Ammon's horn (tissue), 1 donor: ENCODE results near the gene CYP2S1.

Experiments
- DNase-seq: peaks from one replicate; pipeline ENCODE4 v3.0.0-alpha.2; 2016; ENCODE audit warnings: low spot score

Gene CYP2S1

DNA sequence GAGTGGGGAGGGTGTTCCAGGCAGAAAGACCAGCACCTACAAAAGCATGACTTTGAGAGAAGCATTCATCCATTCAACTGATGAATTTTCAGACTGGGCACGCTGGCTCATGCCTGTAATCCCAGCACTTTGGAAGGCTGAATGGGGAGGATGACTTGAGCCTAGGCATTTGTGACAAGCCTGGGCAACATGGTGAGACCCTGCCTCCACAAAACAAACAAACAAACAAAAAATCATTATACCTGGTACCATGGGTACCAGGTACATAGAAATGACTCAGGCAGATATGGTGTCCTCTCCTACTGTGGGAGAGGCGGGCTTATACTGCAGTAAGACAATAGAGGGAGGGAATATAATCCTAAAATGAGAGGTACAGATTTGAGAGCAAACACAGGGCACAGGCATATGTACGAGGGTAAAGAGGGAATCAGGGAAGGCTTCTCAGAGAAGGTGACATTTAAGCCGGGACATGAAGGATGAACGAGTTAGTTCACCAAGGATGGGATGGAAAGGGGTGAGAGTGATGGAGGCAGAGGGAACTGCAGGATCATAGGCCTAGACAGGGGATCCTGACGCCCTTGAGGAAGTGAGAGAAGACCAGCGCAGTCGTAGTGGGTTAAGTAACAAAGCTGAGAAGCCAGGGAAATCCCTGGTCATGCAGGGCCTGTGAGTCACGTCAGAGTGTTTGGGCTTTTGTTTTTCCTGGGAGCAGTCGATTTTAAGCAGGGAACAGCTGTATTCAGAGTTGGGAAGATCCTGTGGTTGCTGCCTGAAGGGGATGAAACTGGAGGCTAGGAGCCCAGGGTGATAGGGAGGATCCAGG is 2.9 kb downstream of the CYP2S1 start:
- DNase-seq, result no peak

DNA sequence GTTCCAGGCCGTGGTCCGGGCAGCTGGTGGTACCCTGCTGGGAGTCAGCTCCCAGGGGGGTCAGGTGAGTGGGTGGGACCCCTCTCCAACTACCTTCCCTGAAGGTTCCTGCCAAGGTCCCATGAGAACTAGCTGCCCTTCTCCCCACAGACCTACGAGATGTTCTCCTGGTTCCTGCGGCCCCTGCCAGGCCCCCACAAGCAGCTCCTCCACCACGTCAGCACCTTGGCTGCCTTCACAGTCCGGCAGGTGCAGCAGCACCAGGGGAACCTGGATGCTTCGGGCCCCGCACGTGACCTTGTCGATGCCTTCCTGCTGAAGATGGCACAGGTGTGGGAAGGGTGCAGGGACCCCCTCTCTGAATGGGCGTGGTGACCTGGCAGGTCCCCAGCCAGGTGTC is 5.5 kb downstream of the CYP2S1 start:
- no peak for DNase-seq

DNA sequence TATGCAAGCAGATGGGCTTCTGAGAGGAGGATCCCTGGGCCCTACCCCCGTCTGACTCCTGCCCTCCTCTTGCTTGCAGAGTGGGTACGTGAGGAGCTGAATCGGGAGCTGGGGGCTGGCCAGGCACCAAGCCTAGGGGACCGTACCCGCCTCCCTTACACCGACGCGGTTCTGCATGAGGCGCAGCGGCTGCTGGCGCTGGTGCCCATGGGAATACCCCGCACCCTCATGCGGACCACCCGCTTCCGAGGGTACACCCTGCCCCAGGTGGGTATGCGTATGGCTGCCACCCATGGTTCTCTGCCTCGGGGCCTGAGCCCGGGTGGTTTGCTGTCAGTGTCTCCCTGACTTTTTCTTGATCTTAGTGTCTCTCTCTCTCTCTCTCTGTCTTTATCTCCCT is 10.4 kb downstream of the CYP2S1 start:
- DNase-seq, result no peak

DNA sequence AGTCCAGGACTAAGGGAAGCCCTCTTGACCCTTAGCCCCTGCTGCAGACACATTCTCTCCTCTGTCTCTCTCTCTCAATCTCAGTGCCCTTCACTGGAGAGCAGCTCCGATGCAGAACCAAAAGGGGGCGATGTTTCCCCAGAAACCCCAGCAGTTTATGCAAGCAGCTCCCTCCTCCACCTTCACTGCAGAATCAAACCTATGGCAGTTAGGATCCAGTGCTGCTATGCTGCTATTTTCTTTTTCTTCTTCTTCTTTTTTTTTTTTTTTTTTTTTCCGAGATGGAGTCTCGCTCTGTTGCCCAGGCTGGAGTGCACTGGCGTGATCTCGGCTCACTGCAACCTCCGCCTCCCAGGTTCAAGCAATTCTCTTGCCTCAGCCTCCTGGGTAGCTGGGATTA is 11.3 kb downstream of the CYP2S1 start:
- DNase-seq, result peak; percentile 91

DNA sequence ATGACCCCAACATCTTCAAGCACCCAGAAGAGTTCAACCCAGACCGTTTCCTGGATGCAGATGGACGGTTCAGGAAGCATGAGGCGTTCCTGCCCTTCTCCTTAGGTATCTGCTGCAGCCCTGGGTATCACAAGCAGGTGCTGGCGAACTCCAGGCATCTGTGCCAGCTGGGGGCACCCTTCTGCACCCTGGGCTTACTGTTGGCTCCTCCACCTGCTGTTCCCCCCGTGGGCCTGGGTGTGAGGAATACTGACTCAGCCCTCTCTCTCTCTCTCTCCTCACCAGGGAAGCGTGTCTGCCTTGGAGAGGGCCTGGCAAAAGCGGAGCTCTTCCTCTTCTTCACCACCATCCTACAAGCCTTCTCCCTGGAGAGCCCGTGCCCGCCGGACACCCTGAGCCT is 13.0 kb downstream of the CYP2S1 start:
- no peak for DNase-seq

DNA sequence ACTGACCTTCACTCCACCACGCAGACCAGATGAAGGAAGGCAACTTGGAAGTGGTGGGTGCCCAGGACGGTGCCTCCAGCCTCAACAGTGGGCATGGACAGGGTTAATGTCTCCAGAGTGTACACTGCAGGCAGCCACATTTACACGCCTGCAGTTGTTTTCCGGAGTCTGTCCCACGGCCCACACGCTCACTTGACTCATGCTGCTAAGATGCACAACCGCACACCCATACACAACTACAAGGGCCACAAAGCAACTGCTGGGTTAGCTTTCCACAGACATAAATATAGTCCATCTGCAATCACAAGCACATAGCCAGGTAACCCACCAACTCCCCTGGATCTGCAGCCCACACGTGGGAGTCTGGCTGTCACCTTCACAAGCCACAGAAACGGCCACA is 13.4 kb downstream of the CYP2S1 start:
- DNase-seq, result no peak

DNA sequence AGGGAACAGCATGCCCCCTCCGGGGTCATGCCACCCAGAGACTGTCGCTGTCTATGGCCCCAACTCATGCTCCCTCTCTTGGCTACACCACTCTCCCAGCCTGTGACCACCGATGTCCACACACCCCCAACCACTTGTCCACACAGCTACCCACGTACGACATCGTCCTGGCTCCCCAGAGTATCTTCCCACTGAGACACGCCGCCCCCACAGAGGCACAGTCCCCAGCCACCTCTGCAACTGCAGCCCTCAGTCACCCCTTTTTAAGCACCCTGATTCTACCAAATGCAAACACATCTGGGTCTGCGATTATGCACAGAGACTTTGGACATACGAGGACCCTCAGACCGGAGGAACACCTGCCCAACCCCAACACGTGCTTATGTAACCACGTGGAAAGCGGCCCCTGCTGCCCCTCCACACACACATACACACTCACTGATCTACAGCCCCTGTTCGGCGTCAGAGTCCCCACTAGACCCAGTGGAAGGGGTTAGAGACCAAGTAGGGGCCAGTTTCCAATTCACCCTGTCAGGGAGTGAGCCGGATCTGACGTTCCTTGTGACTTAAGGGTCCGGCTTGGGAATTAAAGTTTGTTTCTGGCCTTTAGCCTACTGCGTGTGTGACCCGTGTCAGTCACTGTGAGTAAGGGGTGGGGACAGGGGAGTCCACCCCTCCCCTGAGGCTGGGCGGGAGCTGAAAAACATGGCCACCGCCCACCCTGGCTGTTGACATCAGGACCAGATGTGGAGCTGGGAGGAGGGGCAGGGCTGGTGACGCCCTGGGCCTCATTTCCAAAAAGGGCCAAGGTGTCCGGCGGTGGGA is 14.1 kb downstream of the CYP2S1 start:
- DNase-seq, result no peak

DNA sequence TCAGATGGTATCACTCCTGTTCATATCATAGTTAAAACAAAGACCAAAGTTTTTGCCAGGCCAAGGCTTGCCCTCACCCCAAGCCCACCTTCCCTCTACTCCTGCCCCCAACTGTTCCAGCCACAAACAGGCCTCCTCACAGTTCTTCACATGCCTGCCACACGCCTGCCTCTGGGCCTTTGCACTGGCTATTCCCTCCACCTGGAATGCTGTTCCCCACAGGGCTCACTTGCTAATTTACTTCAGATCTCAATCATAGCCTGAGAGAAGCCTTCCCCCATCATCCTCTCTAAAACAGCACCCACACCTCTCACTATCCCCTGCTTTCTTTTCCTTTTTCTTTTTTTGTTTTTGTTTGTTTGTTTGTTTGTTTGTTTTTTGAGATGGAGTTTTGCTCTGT is 21.1 kb downstream of the CYP2S1 start:
- DNase-seq, result no peak

DNA sequence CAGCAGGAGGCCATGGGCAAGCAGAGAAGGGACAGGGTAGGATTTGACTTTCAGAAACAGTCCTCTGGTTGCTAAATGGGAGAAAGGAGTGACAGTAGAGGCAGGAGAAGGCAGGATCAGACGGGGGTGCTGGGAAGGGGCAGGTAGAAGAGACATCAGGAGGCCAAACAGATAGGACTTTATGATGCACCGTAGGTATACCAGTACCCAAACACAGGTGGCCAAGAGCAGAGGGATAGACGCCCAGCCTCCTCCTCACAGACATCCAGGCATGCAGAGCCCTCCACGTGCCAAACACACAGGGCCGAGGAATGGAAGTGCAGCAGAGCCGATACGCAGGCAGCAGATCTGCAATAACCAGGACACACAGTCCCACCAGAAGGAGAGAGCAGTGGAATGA is 24.7 kb downstream of the CYP2S1 start:
- no peak for DNase-seq

DNA sequence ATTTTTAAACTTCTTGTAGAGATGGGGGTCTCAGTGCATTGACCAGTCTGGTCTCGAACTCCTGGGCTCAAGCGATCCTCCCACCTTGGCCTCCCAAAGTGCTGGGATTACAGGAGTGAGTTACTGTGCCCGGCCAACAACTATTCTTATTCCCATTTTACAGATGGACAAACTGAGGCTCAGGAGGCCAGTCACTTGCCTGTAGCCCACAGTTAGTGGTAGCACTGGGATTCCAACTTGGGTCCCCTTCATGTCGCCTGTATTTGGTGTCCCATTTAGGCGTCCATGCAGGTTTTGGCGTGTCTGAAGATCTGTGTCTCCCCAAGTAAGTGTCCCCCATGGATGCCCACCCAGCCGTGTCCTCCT is 25.2 kb downstream of the CYP2S1 start:
- no peak for DNase-seq

DNA sequence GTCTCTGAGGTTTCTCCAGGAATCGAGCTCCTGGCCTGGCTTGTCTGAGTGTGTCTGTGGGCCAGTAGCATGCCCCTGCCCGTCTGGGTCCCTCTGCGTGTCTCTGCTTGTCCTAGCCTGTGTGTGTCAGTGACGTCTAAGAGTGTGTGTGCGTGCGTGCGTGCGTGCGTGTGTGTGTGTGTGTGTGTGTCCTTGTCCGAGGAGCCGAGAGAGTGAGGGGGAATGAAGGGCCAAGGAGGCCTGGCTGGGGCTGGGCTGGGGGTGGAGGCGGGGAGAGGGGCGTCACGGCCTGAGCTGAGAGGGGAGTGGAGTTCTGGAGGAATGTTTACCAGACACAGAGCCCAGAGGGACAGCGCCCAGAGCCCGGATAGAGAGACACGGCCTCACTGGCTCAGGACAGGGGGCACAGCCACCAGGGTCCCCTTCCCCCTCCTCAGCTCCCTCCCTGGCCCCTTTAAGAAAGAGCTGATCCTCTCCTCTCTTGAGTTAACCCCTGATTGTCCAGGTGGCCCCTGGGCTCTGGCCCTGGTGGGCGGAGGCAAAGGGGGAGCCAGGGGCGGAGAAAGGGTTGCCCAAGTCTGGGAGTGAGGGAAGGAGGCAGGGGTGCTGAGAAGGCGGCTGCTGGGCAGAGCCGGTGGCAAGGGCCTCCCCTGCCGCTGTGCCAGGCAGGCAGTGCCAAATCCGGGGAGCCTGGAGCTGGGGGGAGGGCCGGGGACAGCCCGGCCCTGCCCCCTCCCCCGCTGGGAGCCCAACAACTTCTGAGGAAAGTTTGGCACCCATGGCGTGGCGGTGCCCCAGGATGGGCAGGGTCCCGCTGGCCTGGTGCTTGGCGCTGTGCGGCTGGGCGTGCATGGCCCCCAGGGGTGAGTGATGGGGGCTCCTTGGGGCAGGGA is 25.8 kb downstream of the CYP2S1 start, which contains the start of gene AXL:
TSS of gene AXL (plus strand) at position 609 of the 893 bp plus-strand sequence. CDS start at position 779, 170 bp downstream.
- DNase-seq, result peak; percentile 74

DNA sequence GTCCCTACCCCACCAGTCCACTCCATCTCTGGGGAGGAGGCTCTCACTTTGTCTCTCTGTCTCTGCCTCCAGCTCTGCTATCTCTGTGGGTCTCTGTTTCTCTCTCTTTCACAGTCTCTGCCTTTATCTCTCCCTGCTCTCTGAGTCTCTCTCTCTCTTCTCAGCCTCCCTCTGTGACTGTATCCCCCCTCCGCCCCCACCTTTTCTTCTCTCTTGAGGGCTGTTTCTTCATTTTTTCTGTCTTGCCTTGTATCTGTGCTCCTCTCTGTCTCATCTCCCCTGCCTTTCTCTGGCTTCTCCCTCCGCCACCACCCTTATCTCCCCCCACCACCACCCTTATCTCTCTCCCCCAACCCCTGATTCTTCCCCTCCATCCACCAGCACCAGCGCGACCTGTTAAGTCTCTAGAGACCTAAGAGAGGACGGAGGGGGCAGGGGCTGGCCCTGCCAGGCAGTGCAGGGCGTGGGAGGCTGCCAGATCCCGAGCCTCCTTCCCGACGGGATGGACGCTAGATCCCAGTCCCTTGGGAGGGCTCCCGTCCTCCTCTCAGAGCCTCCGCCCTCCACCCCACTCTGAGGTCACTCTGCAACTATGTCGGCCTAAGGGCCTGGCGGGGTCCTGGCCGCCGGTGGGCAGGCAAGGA is 27.0 kb downstream of the CYP2S1 start:
- DNase-seq, result no peak

DNA sequence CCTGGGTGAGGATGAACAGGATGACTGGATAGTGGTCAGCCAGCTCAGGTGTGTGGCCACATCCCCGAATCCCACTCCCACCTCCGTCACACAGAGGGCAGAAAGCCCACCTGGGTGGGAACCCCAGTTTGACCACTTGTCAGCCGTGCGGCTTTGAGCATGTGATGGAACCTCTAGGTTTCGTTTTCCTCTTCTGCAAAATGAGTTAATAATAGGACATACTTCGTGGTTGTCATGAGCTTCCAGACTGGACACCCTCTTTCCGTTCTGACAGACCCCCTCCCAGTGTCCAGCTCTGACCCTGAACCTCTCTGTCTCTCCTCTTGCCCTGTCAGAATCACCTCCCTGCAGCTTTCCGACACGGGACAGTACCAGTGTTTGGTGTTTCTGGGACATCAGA is 27.8 kb downstream of the CYP2S1 start:
- no peak for DNase-seq

DNA sequence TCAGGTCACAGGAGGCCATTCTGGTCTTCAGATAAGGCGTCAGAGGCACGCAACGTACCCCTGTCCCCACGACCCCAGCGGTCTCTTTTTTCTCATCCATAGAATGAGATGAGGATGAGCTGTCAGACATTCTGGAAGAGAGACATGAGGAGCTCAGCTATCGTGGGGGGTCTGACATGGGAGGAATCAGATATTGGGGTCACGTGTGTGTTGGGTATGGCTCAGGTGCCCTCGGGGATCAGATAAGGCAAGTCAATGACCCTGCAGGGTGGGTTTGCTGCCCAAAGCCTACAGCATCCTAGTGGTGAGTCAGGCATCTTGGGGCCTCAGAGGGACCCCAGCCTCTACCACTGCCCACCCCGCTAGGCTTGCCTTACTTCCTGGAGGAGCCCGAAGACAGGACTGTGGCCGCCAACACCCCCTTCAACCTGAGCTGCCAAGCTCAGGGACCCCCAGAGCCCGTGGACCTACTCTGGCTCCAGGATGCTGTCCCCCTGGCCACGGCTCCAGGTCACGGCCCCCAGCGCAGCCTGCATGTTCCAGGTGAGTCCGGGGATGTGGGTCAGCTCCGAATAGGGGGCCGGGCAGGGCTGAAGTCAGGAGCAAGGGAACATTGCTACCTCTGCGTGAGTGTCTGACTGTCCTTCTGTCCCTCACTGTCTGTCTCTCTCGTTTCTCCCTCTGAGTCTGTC is 28.6 kb downstream of the CYP2S1 start:
- DNase-seq, result no peak

DNA sequence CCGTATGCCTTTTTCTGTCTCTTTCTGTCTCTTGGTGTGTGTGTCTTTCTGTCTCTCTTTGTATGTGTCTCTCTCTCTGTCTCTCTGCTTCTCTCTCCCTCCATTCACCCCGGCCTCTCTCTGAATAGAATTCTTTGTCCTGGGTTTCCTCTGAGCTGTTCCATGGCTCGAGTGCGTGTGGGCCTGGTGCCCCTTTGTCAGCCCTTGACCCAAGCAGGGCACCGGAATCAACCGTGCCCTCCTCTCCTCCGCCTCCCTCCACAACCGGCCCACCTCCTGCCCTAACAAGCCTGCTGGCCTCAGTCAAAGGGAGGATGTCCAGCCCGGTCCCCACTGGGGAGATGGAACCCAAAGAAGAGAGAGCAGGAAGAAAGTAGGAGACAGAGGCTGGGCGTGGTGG is 29.2 kb downstream of the CYP2S1 start:
- DNase-seq, result no peak

DNA sequence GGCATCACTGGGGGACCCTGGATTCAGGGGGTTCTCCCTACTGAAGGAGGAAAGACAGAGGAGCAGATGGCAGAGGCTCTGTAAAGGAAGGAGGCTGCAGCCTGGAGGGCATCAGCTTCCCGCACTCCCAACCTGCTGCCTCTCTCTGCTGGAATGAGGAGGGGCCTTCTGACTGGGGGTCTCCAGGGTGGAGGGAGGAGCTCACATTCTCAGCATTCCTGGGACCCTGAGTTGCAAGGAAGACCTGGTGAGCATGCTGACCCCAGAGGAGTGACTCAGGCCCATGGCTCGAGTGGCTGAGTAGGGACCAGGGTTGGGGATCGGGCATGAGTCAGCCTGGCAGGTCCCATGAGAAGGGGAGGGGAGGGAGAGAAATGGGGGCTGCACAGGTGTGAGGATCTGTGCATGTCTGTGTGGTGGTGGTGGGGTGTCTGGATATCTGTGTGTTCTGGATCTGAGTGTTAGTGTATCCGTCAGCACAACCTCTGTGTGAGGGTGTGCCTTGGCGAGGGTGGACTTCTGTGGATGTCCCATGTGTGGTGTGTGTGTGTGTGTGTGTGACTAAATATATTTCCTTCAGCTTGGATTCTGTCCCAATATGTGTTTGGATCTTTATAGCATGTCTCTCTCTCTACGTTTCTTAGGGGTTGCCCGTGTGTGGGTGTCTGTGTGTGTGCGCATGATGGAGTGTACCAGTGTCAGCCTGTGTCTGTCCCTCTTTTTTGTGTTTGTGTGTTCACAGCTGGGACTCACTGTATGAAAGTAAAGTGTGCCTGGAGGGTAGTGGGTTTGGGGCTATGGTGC is 30.6 kb downstream of the CYP2S1 start:
- DNase-seq, result no peak

DNA sequence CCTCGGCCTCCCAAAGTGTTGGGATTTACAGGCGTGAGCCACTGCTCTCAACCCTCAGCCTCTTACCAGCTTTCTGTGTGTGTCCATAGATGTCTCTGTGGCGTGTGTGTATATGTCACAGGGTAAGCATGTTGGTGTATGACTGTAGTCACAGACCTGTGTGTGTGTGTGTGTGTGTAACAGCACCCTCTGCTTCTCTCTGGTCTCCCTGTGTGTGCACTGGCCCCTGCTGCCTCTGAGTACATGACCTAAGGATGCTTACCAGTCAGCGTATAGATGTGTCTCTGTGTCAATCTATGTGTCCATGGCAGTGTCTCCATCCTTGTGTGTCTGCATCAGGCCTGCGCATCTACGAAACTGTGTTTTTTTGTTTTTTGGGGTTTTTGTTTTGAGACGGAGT is 31.6 kb downstream of the CYP2S1 start:
- no peak for DNase-seq

DNA sequence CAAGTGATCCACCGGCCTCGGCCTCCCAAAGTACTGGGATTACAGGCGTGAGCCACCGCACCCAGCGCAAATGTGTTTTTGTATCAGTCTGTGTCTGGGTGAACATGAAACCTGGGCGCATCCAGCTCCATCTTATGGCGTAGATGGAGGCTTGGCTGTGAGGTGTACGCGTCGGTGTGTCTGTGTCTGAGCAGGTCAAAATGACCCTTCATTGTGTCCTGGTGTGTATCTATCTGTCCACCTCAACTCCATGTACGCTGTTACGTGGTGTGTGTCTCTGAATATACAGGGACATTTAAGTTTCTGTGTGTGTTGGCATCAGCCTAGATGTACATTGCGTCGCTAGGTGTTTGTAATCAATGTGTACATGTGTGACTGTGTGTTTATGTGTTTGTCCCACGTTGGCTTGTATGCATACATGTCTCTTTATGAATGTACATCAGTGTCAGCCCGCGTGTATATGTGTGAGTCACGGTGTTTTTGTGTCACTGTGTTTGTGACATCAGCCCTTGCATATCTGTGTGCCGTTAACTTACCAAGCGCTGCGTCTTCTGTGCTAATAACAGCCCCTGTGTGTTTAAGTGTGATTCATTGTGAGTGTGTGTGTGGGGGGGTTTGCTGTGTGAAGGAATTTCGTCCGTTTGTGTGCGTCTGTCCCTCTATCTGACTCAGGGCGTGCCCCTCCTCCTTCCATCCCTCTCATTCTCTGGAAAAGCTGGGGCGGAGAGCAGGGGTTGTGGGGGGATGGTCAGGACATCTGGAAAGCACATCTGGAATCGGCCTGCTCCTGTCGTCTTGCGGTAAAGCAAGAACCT is 32.4 kb downstream of the CYP2S1 start:
- DNase-seq, result no peak

DNA sequence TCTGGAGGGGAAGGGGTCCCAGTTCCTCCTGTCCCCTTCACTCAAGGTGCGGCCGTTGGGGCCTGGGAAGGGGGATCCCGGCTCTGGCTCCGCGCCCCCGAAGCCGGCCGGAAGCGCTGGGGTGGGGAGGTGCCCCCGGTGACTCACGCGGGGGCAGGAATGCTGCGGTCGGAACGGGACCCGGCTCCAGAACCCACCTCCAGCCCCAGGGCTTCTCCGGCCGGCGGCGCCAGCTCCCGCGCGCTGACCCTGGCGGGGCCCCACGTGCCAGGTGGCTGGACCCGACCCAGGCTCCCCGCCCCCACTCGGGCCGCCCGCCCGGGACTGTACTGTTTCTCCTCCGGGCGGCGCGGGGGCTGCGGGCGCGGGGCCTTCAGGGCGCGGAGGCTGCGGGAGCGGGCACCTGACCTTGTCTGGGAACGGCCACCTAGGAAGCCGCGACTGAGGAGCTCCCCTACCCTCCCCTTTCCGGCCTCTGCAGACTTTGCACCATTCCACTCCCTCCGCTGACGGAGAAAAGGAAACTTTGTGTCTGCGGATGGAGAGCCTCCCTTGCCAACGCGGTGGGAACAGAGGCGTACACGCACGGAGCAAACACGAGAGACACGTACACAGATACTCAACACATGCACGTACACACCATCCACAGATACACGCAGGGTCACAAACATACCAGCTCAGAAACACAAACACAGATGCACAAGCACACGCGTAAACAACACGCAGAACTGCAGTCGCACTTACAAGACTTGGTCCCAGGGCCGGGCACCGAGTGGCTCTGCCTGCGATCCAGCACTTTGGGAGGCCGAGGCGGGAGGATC is 33.2 kb downstream of the CYP2S1 start:
- peak; percentile 34 for DNase-seq
